Endothelial cell of umbilical vein (primary cell): Measurements from ENCODE around the gene KLHL35.

ENCODE experiments used
- CTCF ChIP-seq, 2 donors: IDR thresholded peaks; 1 replicate in 1 of 2; 2 replicates in 1 of 2; pipeline ENCODE4 v1.5.1; 2011; ENCODE audit warnings: low read length in 2 of 2, mild to moderate bottlenecking in 2 of 2, moderate library complexity in 2 of 2, control low read depth in 1 of 2, inconsistent platforms in 1 of 2, low read depth in 1 of 2; ENCODE audit not compliant: insufficient read depth in 1 of 2; ENCODE audit errors: extremely low read depth in 1 of 2
- EZH2 ChIP-seq: IDR thresholded peaks from 2 replicates; pipeline ENCODE4 v1.6.1; 2012; ENCODE audit warnings: borderline replicate concordance, low read depth, mild to moderate bottlenecking, moderate library complexity, low read length, inconsistent platforms; ENCODE audit not compliant: severe bottlenecking
- FOS ChIP-seq: IDR thresholded peaks from 2 replicates; pipeline ENCODE4 v1.6.1; 2011; ENCODE audit warnings: mild to moderate bottlenecking, low read length, moderate library complexity, borderline replicate concordance; ENCODE audit not compliant: insufficient read depth
- GATA2 ChIP-seq: IDR thresholded peaks from 2 replicates; pipeline ENCODE4 v1.7.0; 2011; ENCODE audit warnings: low read depth, mild to moderate bottlenecking, moderate library complexity, mixed read lengths, low read length; ENCODE audit not compliant: insufficient read length, insufficient read depth
- MAX ChIP-seq: IDR thresholded peaks from 2 replicates; pipeline ENCODE4 v1.6.1; 2011; ENCODE audit not compliant: insufficient read depth, insufficient read length
- MYC ChIP-seq: IDR thresholded peaks from one replicate; pipeline ENCODE4 v1.6.1; 2011; ENCODE audit warnings: mild to moderate bottlenecking, low read depth, low read length
- POLR2A ChIP-seq: IDR thresholded peaks from 2 replicates; pipeline ENCODE4 v1.6.1; 2012; ENCODE audit warnings: low read depth, mild to moderate bottlenecking, control low read depth, low read length
- POLR2AphosphoS5 ChIP-seq: IDR thresholded peaks from 2 replicates; pipeline ENCODE4 v1.6.1; 2012; ENCODE audit warnings: low read depth, mild to moderate bottlenecking, control low read depth, low read length, moderate library complexity; ENCODE audit not compliant: insufficient read depth

- TF ChIP-seq GATA2: no peak
- no peak for TF ChIP-seq CTCF (IDR thresholded peaks at IDR 0.05; ENCODE audit: extremely low read depth in 1 of 2, insufficient read depth in 1 of 2, low read depth in 1 of 2, low read length in 2 of 2)
- TF ChIP-seq POLR2A: no peak
- no peak for TF ChIP-seq MAX
- no peak for TF ChIP-seq POLR2AphosphoS5
- TF ChIP-seq MYC: no peak
- TF ChIP-seq EZH2: no peak
- no peak for TF ChIP-seq FOS
Observed at GRCh38 chr11:75477614-75477935, 44.6 kb upstream of the KLHL35 start.
